SU-DHL-6 (cell line): Measurements from ENCODE around the gene PRXL2B.
"Not testable (repeated sequence)": the region's sequence is repeated elsewhere in the genome, so short reads cannot be mapped to it uniquely, and the experiment has no call there.

Experiments
- H2AFZ ChIP-seq: fragments of 200-600 bp; sonication (generic); 2 replicates; pipeline ENCODE4 v1.6.1; 2014; ENCODE audit warnings: low read depth, mild to moderate bottlenecking, moderate library complexity, mixed read lengths, antibody characterized with exemption, low read length; ENCODE audit not compliant: severe bottlenecking
- H3F3A ChIP-seq: fragments of 200-600 bp; shearing (Covaris generic); 2 replicates; pipeline ENCODE4 v1.6.0; 2016; ENCODE audit warnings: antibody characterized with exemption, mild to moderate bottlenecking; ENCODE audit not compliant: insufficient read depth
- H3K27ac ChIP-seq: fragments of 200-600 bp; sonication (generic); 2 replicates; pipeline ENCODE4 v1.5.1; 2016; ENCODE audit warnings: low read depth, mild to moderate bottlenecking, low read length, moderate library complexity, mixed read lengths
- H3K27me3 ChIP-seq: fragments of 200-600 bp; sonication (generic), shearing (Covaris generic); 2 replicates; pipeline ENCODE4 v1.6.0; 2014; ENCODE audit warnings: mild to moderate bottlenecking, low read length
- H3K36me3 ChIP-seq: fragments of 200-600 bp; sonication (generic); 2 replicates; pipeline ENCODE4 v1.6.1; 2014; ENCODE audit warnings: mild to moderate bottlenecking, low read length, mixed read lengths
- H3K4me2 ChIP-seq: fragments of 300-600, 200-600 bp; shearing (Covaris generic), sonication (generic); 2 replicates; pipeline ENCODE4 v1.6.0; 2014; ENCODE audit warnings: low read length, low read depth, mild to moderate bottlenecking; ENCODE audit not compliant: poor library complexity, severe bottlenecking
- H3K4me3 ChIP-seq: fragments of 200-600 bp; sonication (generic); 2 replicates; pipeline ENCODE4 v1.5.1; 2014; ENCODE audit warnings: antibody characterized with exemption, low read length, mild to moderate bottlenecking, mixed read lengths; ENCODE audit not compliant: insufficient read depth, poor library complexity, severe bottlenecking
- H3K79me2 ChIP-seq: fragments of 200-600 bp; sonication (generic); 2 replicates; pipeline ENCODE4 v1.6.1; 2014; ENCODE audit warnings: mild to moderate bottlenecking, low read length, moderate library complexity; ENCODE audit not compliant: insufficient read depth
- H3K9ac ChIP-seq: fragments of 200-600 bp; sonication (generic); 2 replicates; pipeline ENCODE4 v1.7.0; 2014; ENCODE audit warnings: mild to moderate bottlenecking, low read length
- H3K9me2 ChIP-seq: fragments of 200-600 bp; sonication (generic); replicated peaks from 2 replicates; pipeline ENCODE4 v1.6.1; 2014; ENCODE audit warnings: low read length; ENCODE audit not compliant: insufficient read depth
- H3K9me3 ChIP-seq: fragments of 200-600 bp; sonication (generic); 2 replicates; pipeline ENCODE4 v1.6.1; 2014; ENCODE audit warnings: low read length, mixed read lengths; ENCODE audit not compliant: insufficient read depth
- H4K20me1 ChIP-seq: fragments of 200-600 bp; sonication (generic); 2 replicates; pipeline ENCODE4 v1.6.1; 2014; ENCODE audit warnings: low read depth, mild to moderate bottlenecking, antibody characterized with exemption, low read length, moderate library complexity, mixed read lengths
- EZH2phosphoT487 ChIP-seq: fragments of 200-600 bp; sonication (generic), shearing (Covaris generic); conservative IDR thresholded peaks from 2 replicates; pipeline ENCODE4 v1.6.1; 2018; ENCODE audit warnings: mild to moderate bottlenecking, antibody characterized with exemption, low read length, moderate library complexity, mixed read lengths
- TF ChIP-seq, protein P1 (sequence below): fragments of 200-600 bp; sonication (generic); IDR thresholded peaks from one replicate; pipeline ENCODE4 v1.5.1; 2017; ENCODE audit warnings: antibody characterized with exemption, mild to moderate bottlenecking, low read length, moderate library complexity; ENCODE audit not compliant: insufficient read depth, poor library complexity, severe bottlenecking

Gene PRXL2B

DNA sequence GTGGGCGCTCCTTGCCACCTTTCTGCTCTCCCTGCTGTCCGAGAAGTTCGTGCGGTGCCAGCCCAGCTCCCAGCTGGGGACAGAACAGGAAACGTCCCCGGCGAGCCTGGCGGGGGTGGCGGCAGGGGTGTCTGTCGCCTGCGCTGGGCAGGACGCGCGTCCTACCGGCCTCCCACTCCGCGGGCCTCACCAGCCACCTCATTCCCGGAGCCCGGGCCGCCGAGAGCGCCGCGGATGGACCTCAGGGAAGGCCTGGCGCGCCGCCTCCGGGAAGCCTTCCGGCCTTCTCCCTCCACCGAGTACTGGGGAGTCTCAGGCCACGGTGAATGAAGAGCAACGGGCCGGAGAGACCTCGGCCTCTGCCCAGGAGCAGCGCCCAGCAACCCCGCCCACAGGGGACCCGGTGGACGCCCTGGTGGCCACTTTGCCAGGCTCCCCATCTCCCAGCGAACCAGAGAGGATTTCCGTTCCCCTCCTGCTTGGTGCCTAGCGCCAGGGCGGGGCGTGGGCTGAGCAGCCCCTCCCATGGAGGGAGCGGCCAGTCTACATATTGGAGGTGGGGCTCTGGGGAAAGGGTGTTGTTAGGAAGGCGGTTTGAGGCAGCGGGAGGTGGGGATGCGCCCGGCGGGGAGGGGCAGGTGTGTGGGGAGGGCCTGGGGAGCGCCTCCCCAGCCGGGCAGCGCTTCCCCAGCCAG, 39.9 kb upstream of the PRXL2B start:
- Histone ChIP-seq H2AFZ (no peak overlapping the region), H3K36me3 (no peaks in the 10 kb centered on the region), H3K9me3 (no peaks in the 10 kb centered on the region), H3K4me3 (peak overlapping the region; percentile 43), H3K27ac (peak overlapping the region; percentile 56; the same call in 1 of the 2 replicates), H3K79me2 (no peaks in the 10 kb centered on the region), H3K27me3 (no peaks in the 10 kb centered on the region), H4K20me1 (no peaks in the 10 kb centered on the region), H3K9ac (peak overlapping the region; percentile 50), H3F3A (no peaks in the 10 kb centered on the region), H3K9me2 (no peaks in the 10 kb centered on the region), H3K4me2 (peak overlapping the region; percentile 57)
- TF ChIP-seq, protein P1, sequence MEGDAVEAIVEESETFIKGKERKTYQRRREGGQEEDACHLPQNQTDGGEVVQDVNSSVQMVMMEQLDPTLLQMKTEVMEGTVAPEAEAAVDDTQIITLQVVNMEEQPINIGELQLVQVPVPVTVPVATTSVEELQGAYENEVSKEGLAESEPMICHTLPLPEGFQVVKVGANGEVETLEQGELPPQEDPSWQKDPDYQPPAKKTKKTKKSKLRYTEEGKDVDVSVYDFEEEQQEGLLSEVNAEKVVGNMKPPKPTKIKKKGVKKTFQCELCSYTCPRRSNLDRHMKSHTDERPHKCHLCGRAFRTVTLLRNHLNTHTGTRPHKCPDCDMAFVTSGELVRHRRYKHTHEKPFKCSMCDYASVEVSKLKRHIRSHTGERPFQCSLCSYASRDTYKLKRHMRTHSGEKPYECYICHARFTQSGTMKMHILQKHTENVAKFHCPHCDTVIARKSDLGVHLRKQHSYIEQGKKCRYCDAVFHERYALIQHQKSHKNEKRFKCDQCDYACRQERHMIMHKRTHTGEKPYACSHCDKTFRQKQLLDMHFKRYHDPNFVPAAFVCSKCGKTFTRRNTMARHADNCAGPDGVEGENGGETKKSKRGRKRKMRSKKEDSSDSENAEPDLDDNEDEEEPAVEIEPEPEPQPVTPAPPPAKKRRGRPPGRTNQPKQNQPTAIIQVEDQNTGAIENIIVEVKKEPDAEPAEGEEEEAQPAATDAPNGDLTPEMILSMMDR = no peak
- TF ChIP-seq EZH2phosphoT487 = no peak

DNA sequence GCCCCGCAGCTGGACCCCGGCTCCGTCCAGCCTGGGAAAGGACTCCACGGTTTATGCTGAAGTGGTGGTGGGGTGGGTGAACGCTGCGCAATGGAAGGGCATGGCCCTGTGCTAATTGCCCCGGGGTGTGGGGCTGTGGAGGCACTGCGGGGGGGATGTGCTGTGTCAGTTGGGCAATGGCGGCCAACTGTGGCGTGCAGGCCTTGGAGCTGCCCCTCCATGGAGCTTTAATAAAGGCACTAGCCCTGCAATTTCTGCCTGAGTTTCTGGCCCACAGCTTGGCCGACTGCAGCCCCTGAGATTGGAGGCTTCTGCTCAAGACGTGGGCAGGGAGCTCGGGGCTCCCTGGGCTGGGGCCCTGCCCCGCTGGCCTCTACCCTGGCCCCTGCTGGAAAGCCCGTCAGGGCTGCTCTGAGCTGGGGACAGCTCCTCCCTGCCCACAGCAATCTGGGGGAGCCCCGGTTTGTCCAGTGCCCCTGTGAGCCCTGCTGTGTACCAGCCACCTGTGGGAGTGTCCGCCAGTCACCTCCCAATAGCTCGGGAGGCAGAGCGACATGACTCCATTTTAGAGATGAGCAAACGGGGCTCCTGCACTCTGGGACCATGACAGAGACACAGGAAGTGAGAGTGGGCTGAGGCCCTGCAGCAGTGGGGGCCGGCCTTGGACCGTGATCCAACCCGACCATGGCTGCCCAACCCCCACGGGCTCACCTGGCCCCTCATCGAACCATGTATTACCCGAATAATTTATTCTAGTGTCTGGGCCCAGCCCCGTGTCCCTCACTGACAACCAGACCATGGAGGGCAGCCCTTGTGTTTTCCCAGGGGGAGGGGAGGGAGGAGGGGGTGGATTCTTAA, 39.1 kb upstream of the PRXL2B start:
- Histone ChIP-seq H4K20me1 (no peaks in the 10 kb centered on the region), H3F3A (no peaks in the 10 kb centered on the region), H3K4me2 (peak overlapping the region; percentile 57), H3K9me2 (no peaks in the 10 kb centered on the region), H3K9me3 (no peaks in the 10 kb centered on the region), H3K27ac (peak overlapping the region; percentile 56), H3K27me3 (no peaks in the 10 kb centered on the region), H2AFZ (no peak overlapping the region), H3K79me2 (no peaks in the 10 kb centered on the region), H3K4me3 (no peak overlapping the region), H3K9ac (peak overlapping the region; percentile 50; the same call in 1 of the 2 replicates), H3K36me3 (no peaks in the 10 kb centered on the region)
- no peak for TF ChIP-seq EZH2phosphoT487
- TF ChIP-seq, protein P1 = no peak

DNA sequence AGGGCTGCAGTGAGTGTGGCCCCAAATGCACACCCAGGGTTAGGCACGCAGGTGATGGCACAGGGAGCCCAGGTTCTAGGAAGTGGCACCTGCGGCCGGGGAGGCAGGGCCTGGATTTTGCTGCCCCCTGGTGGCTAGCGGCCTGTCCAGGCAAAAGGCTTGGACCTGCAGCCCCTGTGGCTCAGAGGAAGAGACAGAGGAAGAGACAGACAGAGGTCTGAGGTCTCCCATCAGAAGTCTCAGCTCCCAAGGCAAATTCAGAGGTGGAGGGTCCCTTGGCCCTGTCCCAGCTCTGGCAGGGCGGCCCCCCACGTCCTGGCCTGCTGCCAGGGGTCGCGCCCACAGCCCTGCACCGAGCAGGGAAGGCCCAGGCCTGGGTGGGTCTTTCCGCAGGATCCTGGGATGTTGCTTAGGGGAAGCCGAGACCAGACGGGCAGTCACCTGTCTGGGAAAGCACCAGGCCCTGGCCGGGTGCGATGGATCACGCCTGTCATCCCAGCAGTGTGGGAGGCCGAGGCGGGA, 38.4 kb upstream of the PRXL2B start:
- Histone ChIP-seq H3K79me2 (no peaks in the 10 kb centered on the region), H3F3A (no peaks in the 10 kb centered on the region), H3K9me2 (no peaks in the 10 kb centered on the region), H4K20me1 (no peaks in the 10 kb centered on the region), H3K9me3 (no peaks in the 10 kb centered on the region), H3K27ac (peak overlapping the region; percentile 72), H3K9ac (peak overlapping the region; percentile 48), H3K4me3 (no peak overlapping the region), H2AFZ (no peak overlapping the region), H3K4me2 (peak overlapping the region; percentile 57), H3K36me3 (no peaks in the 10 kb centered on the region), H3K27me3 (no peaks in the 10 kb centered on the region)
- no peak for TF ChIP-seq EZH2phosphoT487
- TF ChIP-seq, protein P1 = peak; percentile 58

DNA sequence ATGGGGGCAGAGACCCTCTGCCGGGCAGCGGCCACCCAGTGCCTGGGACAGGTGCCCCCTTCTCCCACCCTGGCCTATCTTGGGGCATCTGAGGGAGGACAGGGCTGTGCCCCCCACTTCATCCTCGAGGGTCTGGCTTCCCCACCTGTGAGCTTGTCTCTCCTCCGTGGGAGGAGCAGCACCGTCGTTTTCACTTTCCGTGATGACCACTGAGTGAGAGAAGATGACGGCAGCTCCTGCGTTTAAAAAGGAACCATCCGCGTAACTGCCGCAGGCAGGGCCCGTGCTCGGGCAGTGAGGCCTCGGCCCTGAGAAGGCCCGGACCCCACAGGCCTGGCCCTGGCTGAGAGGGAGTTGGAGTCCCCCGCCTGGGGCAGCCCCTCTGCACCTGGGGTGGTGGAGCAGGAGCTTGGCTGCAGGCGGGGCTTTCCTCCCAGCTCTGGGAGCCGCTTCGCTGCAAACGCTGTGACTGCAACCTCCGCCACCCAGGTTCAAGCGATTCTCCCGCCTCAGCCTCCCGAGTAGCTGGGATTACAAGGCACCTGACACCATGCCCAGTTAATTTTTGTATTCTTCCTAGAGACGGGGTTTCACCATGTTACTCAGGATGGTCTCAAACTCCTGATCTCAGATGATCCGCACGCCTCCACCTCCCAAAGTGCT, 37.1 kb upstream of the PRXL2B start:
- H3K79me2 ChIP-seq, H3K4me2 ChIP-seq, H3K36me3 ChIP-seq, H2AFZ ChIP-seq, H3K4me3 ChIP-seq, H3K9me3 ChIP-seq, H3K9ac ChIP-seq, H4K20me1 ChIP-seq, H3K9me2 ChIP-seq, H3F3A ChIP-seq, H3K27me3 ChIP-seq: not testable (repeated sequence)
- 0 out of 2 replicates have a peak overlapping the region, but pooled peaks have one; percentile 72 for H3K27ac ChIP-seq

DNA sequence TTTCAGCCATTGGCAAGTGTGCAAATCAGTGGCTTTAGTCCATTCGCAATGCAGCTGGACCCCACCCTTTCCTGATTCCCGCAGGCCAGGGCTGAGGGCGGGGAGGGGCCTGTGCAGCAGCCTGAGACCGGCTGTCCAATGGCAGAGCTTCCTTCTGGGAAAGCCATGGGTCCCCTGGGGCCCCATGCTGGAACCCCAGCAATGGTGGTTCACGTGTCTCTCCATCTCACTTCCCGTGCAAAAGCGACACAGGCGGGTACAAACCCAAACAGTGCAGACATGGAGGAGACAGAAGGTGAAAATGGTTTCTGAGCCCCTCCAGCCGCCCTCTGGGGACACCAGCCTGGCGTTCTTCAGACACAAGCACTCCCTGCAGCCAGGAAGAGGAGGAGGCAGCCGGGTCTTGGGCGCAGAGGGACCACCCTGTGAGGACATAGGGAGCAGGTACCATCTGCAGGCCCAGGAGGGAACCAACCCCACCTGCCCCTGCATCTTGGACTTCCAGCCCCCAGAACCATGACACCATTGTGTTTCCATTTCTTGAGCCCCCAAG, 36.2 kb upstream of the PRXL2B start:
- H3K79me2 ChIP-seq, H3K9ac ChIP-seq, H3K4me2 ChIP-seq, H2AFZ ChIP-seq, H3K36me3 ChIP-seq, H3K27ac ChIP-seq, H4K20me1 ChIP-seq, H3F3A ChIP-seq, H3K27me3 ChIP-seq, H3K4me3 ChIP-seq, H3K9me3 ChIP-seq, H3K9me2 ChIP-seq: not testable (repeated sequence)
